GM19455 (cell line): ENCODE measurements around the gene CATSPERB.
"Not testable (repeated sequence)": the region's sequence is repeated elsewhere in the genome, so short reads cannot be mapped to it uniquely, and the experiment has no call there.

Experiments
- ATAC-seq: cut with Tn5 transposase; IDR thresholded peaks from one replicate; pipeline ENCODE4 v1.9.1; 2021; ENCODE audit not compliant: unreplicated experiment

Gene CATSPERB

DNA sequence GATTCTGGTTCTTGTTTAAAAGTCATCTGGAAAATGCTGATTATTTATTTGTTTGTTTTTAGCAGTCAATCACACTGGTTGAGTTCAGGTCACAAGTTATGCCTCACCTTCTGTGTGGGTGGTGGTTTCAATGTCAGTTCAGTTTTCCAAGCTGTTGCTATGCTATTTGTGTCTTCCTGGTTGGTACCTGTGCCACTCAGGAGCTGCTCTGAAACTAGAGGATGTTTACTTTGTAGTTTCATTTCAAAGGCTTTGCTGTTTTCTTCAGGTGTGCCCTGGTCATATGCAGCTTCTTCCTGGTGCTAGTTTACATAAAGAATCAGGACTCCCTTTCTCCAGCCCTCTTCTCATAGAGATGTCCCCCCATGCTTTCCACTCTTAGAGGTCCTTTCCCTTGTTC lies 146.0 kb downstream of the CATSPERB start:
- no peak for ATAC-seq

DNA sequence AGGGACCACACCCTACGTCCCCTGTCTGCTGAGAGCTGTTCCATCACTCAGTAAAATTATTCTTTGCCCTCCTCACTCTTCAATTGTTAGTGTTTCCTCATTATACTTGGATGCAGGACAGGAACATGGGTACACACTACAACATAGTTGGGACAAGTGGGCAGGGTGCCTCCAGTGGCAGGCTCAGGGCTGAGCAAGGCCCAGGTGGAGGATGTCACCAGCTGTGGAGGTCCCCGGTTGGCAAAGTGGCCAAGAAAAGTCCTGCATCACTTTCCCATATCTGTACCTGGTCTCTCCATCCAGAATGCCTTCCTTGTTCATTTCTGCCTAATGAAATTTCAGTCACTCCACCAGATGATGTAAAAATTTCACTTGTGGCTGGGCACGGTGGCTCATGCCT lies 149.1 kb downstream of the CATSPERB start:
- no peak for ATAC-seq

DNA sequence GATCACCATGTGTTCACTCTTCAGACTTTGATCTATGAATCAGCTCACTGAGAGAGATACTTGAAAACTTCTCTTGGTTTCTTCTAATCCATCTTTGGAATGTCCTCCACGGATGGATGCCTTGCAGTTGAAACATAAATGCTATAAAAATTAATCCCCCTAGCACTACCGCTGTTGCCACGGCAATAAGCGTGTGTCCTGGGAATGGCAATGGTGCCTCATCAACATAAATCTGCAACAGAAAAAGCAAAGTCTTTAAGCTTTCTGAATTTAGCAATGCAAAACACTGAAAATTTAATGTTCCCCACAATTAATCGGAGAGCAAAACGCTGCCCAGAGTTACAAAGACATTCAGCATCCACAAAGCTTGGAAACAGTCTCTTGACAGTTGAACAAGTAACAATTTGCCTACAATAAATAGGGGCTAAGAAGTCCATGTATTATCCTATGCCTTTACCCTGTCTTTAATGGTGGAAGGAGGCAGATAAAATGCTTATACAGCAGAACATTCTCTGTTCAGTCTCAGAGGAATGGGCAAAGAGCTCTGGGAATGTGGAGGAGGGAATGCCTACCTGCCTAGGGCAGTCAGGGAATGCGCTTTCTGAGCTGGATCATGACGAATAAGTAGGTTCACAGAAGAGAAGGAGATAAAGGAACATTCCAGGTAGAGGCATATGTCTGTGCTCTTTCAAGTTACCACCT lies 150.9 kb downstream of the CATSPERB start:
- no peak for ATAC-seq

DNA sequence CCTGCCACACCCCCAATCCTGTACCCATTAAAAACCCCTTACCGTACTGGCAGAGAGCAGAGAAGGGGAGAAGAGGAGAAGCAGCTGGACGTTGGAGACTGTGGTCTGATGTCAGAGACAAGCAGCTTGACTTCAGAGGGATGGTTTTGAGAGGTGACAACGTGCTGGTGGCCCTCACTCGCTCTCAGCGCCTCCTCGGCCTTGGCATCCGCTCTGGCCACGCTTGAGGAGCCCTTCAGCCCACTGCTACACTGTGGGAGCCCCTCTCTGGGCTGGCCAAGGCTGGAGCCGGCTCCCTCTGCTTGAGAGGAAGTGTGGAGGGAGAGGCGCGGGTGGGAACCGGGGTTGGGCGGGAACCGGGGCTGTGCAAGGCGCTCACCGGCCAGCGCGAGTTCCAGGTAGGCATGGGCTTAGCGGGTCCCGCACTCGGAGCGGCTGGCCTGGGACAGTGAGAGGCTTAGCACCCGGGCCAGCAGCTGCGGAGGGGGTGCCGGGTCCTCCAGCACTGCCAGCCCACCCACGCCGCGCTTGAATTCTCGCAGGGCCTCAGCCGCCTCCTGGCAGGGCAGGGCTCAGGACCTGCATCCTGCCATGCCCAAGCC lies 154.2 kb downstream of the CATSPERB start:
- ATAC-seq = no peak

DNA sequence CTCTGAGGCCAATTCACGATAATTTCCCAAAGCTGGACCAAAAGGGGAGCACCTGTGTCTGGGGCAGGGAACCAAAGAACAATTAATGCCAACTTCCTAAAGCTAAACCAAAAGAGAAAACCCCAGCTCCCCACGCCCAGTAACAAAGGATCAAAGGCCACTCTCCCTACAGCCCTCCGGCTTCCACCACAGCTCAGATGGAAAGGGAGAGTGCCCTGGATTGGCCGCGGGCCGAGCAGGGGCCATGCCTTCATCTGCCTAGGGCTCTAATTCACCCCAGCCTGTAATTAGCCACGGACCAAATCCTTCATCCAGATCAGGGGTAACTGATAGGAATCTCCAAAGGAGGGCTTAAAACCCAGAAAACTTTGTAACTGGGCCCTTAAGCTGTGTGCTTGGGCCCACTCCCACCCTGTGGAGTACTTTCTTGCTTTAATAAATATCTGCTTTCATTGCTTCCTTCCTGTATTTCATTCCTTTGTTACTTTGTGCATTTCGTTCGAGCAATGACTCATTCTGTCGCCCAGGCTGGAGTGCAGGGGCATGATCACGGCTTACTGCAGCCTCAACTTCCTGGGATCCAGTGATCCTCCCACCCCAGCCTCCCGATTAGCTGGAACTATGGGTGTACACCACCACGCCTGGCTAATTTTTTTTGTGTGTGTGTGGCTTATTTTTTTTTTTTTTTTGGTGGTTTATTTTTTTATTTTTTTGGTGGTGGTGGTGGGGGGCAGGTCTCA lies 156.2 kb downstream of the CATSPERB start:
- no peak for ATAC-seq

DNA sequence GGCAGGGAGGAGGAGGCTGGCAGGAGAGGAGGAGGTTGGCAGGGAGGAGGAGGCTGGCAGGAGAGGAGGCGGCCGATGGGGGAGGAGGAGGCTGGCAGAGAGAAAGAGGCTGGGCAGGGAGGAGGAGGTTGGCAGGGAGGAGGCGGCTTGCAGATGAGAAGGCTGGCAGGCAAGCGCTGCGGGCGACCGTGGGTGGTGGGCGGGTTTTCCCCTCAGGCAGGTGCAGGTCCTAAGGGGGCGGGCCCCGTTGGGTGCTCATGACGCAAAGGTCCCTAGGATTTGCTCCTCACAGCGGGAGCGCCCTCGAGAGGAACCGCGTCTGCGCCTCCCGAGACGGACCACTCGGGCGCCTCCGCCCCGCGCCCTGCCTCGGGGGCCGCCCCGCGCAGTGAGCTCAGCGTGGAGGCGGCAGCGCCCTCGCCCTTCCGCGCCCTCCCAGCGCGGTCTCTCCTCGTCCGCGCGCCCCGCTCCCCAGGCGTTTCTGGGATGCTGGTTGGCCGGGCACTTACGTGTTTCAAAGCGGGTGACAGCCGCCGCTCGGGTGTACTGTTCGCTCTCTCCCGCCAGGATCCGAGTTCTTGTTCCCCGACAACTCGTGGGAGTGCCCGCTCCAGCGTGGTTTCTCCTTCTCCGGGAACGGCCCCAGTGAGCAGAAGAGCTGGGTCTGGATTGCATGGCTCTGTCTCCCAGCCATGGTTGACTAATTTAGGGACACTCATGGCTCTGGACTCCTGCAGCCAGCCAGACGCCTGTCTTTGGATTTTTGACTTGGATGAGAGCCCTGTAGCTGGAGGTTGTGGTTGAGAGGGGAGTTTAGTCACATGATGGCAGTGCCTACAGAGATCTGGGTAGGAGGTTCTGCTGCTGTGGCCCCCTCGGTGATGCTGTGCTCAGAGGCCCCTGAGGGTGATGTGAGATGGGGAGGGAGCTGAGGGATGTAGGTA lies 157.7 kb downstream of the CATSPERB start:
- ATAC-seq = no peak

DNA sequence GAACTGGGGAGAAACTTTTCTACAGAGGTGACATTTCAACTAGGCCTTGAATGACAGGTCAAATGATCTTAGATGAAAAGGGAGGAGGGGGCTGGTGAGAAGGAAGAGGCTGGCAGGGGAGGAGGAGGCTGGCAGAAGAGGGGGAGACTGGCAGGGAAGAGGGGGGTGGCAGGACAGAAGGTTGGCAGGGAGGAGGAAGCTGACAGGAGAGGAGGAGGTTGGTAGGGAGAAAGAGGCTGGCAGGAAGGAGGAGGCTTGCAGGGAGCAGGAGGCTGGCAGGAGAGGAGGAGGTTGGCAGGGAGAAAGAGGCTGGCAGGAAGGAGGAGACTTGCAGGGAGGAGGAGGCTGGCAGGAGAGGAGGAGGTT lies 158.4 kb downstream of the CATSPERB start:
- ATAC-seq = no peak

DNA sequence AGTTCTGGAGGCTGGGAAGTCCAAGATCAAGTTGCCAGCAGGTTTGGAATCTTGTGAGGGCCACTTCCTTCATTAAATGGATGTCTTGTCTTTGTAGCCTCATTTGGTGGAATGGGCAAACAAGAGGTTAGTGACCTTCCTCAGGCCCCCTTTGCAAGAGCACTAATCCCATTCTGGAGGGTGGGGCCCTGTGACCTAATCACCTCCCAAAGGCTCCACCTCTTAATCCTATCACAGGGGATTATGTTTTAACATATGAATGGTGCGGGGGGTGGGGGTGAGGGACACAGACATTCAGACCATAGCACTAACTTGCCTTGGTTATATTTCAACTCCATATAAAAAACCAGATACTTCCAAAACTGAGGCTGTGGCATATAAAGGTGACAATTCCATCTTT lies 161.9 kb downstream of the CATSPERB start:
- ATAC-seq = no peak

DNA sequence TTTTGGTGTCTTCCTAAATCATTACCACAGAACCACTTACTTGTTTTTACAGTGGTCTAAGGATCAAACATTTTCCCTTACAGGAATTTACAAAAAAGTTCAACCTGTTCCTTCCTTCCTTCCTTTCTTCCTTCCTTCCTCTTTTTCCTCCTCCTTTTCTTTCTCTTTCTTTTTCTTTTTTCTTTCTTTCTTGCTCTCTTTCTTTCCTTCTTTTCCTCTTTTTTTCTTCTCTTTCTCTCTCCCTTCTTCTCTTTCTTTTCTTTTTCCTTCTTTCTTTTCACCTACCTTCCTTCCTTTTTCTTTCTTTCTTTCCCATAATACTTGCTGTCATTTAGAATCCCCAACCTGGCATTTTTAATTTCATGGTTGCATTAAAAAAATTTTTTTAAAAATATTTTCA lies 162.6 kb downstream of the CATSPERB start:
- no peak for ATAC-seq

DNA sequence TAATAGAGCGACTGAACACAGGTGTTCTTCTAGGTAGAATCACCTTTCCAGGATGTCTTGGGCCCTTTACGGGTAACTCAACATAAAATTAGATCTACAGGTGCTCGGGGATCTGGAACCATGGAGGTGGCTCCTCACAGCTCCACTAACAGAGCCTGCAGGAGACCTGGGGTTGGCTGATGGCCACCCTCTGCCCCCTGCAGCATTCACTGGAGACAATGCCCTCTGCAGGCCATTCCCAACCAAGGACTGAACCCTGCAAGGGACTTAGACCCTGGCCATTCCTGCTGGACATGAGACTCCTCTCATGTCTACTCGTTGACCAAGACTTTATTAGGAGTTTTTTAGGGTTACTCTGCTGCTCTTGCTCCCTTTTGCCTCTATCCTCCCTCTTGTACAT lies 163.3 kb downstream of the CATSPERB start:
- ATAC-seq = no peak

DNA sequence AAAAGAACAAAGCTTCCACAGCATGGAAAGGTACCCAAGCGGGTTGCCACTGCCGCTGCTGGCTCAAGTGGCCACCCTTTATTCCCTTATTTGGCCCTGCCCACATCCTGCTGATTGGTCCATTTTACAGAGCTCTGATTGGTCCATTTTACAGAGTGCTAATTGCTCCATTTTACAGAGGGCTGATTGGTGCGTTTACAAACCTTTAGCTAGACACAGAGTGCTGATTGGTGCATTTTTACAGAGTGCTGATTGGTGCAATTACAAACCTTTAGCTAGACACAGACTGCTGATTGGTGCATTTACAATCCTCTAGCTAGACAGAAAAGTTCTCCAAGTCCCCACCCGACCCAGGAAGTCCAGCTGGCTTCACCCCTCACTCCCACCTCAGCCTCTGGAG lies 164.1 kb downstream of the CATSPERB start:
- not testable (repeated sequence) for ATAC-seq

DNA sequence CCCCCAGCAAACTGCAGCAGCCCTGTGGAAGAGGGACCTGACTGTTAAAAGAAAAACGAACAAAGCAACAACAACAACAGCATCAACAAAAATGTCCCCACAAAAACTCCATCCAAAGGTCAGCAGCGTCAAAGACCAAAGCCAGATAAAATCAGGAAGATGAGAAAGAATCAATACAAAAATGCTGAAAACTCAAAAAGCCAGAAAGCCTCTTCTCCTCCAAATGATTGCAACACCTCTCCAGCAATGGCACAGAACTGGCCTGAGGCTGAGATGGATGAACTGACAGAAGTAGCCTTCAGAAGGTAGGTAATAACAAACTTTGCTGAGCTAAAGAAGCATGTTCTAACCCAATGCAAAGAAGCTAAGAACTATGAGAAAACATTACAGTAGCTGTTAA lies 176.4 kb downstream of the CATSPERB start:
- no peak for ATAC-seq

DNA sequence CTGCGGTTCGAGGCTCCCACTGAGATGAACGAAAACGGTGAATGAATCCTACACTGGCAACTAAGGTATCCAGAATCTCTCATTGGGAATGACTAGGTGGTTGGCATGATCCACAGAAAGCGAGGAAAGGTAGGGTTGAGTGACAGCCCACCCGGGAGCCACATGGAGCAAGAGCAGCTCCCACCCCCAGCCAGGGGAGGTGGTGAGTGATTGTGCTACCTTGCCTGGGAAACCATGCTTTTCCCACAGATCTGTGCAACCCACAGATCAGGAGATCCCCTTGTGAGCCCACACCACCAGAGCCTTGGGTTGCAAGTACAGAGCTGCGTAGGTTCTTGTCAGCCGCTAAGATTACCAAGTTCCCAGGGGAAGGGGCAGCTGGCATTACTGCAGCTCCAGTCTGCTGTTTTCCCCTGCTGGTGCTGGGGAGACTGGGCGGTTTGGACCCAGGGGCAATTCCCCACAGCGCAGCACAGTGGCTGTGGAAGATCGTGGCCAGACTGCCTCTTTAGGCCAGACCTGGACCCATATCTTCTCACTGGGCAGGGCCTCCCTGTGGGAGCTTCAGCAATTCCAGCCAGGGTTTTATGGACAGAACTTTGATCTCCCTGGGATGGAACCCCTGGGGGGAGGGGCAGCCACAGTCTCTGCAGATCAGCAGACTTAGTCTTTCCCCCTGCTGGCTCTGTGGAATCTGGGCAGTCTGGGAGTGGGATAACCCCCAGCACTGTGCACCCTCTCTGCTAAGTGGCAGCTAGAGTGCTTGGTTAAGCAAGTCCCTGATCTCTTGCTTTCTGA lies 177.2 kb downstream of the CATSPERB start:
- ATAC-seq = no peak

DNA sequence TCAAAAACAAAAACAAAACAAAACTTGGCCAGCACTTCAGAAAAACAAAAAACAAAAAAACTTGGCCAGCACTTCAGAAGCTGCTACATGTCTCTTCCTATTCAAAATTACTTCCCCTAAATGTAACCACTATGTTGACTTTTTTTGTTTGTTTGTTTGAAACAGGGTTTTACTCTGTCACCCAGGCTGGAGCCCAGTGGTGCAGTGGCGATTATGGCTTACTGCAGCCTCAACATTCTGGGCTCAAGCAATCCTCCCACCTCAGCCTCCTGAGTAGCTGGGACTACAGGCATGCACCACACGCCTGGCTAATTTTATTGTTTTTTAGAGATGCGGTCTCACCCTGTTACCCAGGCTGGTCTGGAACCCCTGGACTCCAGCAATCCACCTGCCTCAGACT lies 183.8 kb downstream of the CATSPERB start:
- no peak for ATAC-seq

DNA sequence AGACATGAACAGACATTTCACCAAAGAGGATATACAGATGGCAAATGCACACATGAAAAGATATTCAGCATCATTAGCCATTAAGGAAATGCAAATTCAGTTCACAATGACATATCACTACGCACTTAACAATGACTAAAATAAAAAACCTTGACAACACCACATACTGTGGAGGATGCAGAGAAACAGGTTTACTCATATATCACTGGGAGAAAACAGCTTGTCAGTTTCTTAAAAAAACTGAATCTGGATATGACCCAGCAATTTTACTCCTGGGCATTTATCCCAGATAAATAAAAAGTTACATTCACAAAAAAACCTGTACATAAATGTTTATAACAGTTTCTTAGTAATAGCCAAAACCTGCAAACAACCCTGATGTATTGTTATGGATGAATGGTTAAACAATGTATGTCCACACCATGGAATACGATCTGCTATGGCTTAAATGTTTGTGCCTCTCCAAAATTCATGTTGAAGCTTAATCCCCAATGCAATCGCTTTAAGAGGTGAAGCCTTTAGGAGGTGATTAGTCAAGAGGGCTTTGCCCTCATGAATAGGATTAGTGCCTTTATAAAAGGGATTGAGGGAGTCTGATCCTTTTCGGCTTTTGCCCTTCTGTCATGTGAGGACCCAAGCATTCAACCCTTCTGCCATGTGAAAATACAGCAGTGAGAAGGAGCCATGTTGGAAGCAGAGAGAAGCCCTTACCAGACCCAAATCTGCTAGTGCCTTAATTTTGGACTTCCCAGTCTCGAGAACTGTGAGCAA lies 185.8 kb downstream of the CATSPERB start:
- no peak for ATAC-seq

DNA sequence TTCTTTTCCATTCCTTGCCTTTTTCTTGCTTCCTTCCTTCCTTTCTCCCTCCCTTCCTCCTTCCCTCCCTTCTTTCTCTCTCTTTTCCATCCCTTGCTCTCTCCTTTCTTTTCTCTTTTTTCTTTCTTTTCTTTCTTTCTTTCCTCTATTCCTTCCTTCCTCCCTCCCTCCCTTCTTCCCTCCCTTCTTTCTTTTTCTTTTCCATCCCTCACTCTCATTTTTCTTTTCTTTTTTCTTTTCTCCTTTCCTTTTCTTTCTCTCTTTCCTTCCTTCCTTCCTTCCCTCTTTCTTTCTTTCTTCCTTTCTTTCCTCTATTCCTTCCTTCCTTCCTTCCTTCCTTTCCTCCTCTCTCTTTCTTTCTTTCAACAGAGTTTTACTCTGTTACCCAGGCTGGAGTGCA lies 186.7 kb downstream of the CATSPERB start:
- ATAC-seq = no peak

DNA sequence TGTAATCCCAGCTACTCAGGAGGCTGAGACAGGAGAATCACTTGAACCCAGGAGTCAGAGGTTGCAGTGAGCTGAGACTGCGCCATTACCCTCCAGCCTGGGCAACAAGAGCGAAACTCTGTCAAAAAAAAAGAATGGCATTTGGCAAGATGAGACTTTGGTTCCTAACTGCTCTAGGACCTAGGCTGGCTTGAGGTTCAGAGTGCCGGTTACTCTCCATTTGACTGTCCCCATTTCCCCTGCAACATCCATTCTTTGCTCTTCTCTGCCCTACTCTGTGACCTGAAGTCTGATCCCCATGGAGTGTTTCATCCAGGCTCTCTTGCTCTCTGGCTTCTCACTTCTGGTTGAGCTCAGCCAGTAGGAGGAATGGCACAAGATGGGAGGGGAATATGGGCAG lies 195.6 kb downstream of the CATSPERB start:
- ATAC-seq = no peak

DNA sequence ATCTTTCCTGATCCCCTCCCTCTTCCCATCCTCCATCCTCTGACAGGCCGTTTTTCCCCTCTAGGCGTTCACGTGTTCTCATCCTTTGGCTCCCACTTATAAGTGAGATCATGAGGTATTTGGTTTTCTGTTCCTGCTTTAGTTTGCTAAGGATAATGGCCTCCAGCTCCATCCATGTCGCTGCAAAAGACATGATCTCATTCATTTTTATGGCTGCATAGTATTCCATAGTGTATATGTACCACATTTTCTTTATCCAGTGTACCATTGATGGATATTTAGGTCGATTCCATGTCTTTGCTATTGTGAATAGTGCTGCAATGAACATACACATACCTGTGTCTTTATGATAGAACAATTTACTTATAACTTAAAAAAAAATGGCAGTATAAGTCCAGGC lies 197.8 kb downstream of the CATSPERB start:
- not testable (repeated sequence) for ATAC-seq

DNA sequence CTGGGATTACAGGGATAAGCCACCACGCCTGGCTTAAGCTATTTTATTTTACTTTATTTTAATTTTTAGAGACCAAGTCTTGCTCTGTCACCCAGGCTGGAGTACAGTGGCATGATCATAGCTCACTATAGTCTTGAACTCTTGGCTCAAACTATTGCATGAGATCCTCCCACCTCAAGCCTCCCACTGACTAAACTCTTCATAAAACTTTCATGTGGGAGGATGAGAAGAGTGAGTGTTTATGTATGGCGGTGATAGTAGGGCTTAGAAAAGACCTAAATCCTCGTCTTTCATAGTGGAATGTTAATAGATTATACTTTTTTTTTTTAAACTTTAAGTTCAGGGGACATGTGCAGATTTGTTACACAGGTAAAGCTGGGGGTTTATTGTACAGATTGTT lies 198.3 kb downstream of the CATSPERB start:
- no peak for ATAC-seq
